Type B pancreatic cell (in vitro differentiated cells): ENCODE measurements around the gene EEPD1. TPM values are rescaled to one million over a fixed set of nuclear protein-coding genes. Genes with fewer than 3 reads are reported as not detected.

Experiments used
- DNase-seq: peaks from one replicate; pipeline ENCODE4 v3.0.0; 2021; ENCODE audit warnings: mixed read lengths; ENCODE audit not compliant: unreplicated experiment; ENCODE audit errors: extremely low spot score
- H3K27ac Mint-ChIP-seq: 2 replicates; pipeline ENCODE4 v1.8.0; 2021; ENCODE audit warnings: mild to moderate bottlenecking, mixed read lengths
- H3K27me3 Mint-ChIP-seq: 2 replicates; pipeline ENCODE4 v1.8.0; 2021; ENCODE audit warnings: mixed read lengths
- H3K36me3 Mint-ChIP-seq: 2 replicates; pipeline ENCODE4 v1.8.0; 2021; ENCODE audit warnings: mixed read lengths
- H3K4me1 Mint-ChIP-seq: one replicate; pipeline ENCODE4 v1.8.0; 2021; ENCODE audit warnings: mixed read lengths; ENCODE audit not compliant: unreplicated experiment
- H3K4me3 Mint-ChIP-seq: 2 replicates; pipeline ENCODE4 v1.8.0; 2021; ENCODE audit warnings: mild to moderate bottlenecking, mixed read lengths
- H3K9me3 Mint-ChIP-seq: 2 replicates; pipeline ENCODE4 v1.8.0; 2021; ENCODE audit warnings: mixed read lengths
- CTCF ChIP-seq: fragments of 200-600 bp; sonication (generic); conservative IDR thresholded peaks from 2 replicates; pipeline ENCODE4 v1.5.0; 2021; ENCODE audit warnings: antibody characterized with exemption, mild to moderate bottlenecking
- total RNA-seq: library from RNA; stranded (reverse); gene quantifications from 2 replicates; pipeline ENCODE4 v1.2.1, GENCODE V29; 2021; ENCODE audit warnings: low replicate concordance

EEPD1 gene
- total RNA-seq, 1 donor from 2014 or later = 35.8 TPM

DNA sequence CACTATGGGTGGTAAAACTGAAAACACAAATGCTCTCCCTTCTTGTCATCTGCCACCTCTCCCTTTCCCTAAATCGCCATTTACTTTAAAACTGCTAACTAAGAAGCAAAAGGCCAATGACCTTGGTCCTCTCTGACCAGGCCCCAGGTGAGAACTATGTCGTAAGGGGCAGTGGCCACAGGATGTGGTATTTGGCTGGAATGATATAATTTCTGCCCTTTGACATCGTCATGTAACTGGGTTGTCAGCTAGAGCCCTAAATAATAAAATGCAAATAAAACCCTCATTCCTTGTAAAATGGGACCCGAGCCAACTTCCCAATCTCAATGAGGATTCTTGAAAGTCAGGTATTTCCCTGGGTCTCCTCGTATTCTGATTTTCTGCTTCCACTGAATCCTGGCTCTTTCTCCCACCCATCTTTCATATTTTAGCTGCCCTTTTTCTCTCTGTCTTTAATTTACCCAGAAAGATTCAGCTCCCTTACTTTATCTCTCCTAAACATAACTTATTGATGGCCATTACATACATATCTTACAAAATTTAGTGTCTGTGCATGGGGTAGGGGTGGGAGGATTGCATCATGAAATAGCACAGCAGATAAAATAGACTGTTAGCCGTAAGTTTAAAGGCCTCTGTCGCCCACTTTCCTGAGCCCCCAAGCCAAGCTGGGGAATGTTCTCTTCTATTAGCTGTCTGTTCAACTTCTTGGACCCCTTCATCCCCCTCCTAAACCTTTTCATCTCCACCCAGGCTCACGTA is 3.2 kb upstream of the EEPD1 start:
- Mint-ChIP-seq H3K4me1 (no peaks in the 10 kb centered on the region), H3K4me3 (no peak overlapping the region), H3K27me3 (no peaks in the 10 kb centered on the region), H3K27ac (no peak overlapping the region), H3K9me3 (no peaks in the 10 kb centered on the region), H3K36me3 (no peaks in the 10 kb centered on the region)
- no peak for DNase-seq
- TF ChIP-seq CTCF = no peak

- Mint-ChIP-seq H3K4me3 (peak overlapping the region; percentile 86), H3K4me1 (peaks cover 13% of the 10 kb centered on the region), H3K27me3 (no peaks in the 10 kb centered on the region), H3K9me3 (no peaks in the 10 kb centered on the region), H3K27ac (peak overlapping the region; percentile 84), H3K36me3 (peaks cover 5% of the 10 kb centered on the region)
- no peak for TF ChIP-seq CTCF
- no peak for DNase-seq
These were observed 916 bp upstream of the EEPD1 start for GRCh38 chr7:36151921-36152755.

DNA sequence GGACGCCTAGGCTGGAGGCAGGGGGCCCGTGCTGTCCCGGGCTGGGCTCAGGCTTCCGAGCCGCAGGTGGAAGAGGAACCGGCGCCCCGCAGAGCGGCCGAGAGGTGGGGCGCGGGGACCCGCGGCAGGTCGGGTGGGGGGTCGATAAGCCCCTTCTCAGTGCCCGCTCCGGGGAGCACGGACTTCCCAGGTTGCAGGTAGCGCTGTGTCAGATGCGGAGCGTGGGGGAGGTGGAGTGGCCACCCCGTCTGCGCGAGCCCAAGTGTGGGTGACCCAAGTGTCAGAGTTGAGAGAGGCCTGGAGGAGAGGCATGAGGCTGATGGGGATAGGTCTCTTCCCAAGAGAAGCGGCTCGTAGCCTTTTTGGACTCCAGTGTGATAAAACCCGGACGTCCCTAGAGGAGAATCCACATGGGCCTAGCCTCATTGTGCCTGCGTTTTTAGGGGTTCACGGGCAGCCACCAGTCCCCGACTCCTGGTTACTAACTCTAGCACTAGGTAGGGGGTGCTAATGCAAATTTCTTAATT is 580 bp downstream of the EEPD1 start:
- DNase-seq = no peak
- H3K9me3 Mint-ChIP-seq = no peaks in the 10 kb centered on the region
- H3K27ac Mint-ChIP-seq = peak overlapping the region; percentile 41
- no peaks in the 10 kb centered on the region for H3K27me3 Mint-ChIP-seq
- H3K4me3 Mint-ChIP-seq = peak overlapping the region; percentile 86
- H3K4me1 Mint-ChIP-seq = peaks cover 18% of the 10 kb centered on the region
- peaks cover 7% of the 10 kb centered on the region for H3K36me3 Mint-ChIP-seq
- no peak for TF ChIP-seq CTCF

- Mint-ChIP-seq H3K4me3 (peak overlapping the region; percentile 86), H3K9me3 (no peaks in the 10 kb centered on the region), H3K36me3 (peaks cover 10% of the 10 kb centered on the region), H3K27me3 (no peaks in the 10 kb centered on the region), H3K27ac (peak overlapping the region; percentile 41), H3K4me1 (peaks cover 19% of the 10 kb centered on the region)
- DNase-seq = no peak
- no peak for TF ChIP-seq CTCF
These were observed 1.5 kb downstream of the EEPD1 start for GRCh38 chr7:36154255-36155212.

GRCh38 chr7:36155811-36156361 is 2.8 kb downstream of the EEPD1 start:
- no peak overlapping the region for H3K27ac Mint-ChIP-seq
- peaks cover 33% of the 10 kb centered on the region for H3K4me1 Mint-ChIP-seq
- no peaks in the 10 kb centered on the region for H3K9me3 Mint-ChIP-seq
- H3K27me3 Mint-ChIP-seq = no peaks in the 10 kb centered on the region
- H3K36me3 Mint-ChIP-seq = peaks cover 20% of the 10 kb centered on the region
- H3K4me3 Mint-ChIP-seq = peak overlapping the region; percentile 86
- DNase-seq = no peak
- TF ChIP-seq CTCF = no peak
